Small intestine (tissue), 16 donors: Measurements from ENCODE around the gene THOC7. TPM values are rescaled to one million over a fixed set of nuclear protein-coding genes. Genes with fewer than 3 reads are reported as not detected.

Experiments
- DNase-seq, 2 donors: peaks; one replicate each; pipeline versions ENCODE4 v3.0.0 to v3.0.0-alpha.2; 2013
- FAIRE-seq: peaks from 2 replicates; lab custom pipeline; 2012; peaks lifted over from hg19 to GRCh38; lab: Jason Lieb, UNC
- H3K27ac ChIP-seq, 3 donors: one replicate each; pipeline ENCODE4 v1.5.1; 2013; ENCODE audit warnings: low read length in 2 of 3, mild to moderate bottlenecking in 2 of 3, control low read depth in 1 of 3, inconsistent platforms in 1 of 3, low read depth in 1 of 3, moderate library complexity in 1 of 3
- H3K27me3 ChIP-seq, 3 donors: one replicate each; pipeline ENCODE4 v1.6.1; 2013; ENCODE audit warnings: low read length in 3 of 3, inconsistent platforms in 1 of 3; ENCODE audit not compliant: control insufficient read depth in 3 of 3, insufficient read depth in 3 of 3
- H3K36me3 ChIP-seq, 3 donors: one replicate each; pipeline ENCODE4 v1.6.1; 2013; ENCODE audit warnings: low read length in 3 of 3, inconsistent platforms in 1 of 3, low read depth in 1 of 3, mild to moderate bottlenecking in 1 of 3, moderate library complexity in 1 of 3; ENCODE audit not compliant: control insufficient read depth in 3 of 3, insufficient read depth in 2 of 3
- H3K4me1 ChIP-seq, 3 donors: one replicate each; pipeline ENCODE4 v1.6.1; 2013; ENCODE audit warnings: low read length in 2 of 3, inconsistent platforms in 1 of 3, low read depth in 1 of 3, mild to moderate bottlenecking in 1 of 3, moderate library complexity in 1 of 3; ENCODE audit not compliant: control insufficient read depth in 3 of 3, insufficient read depth in 2 of 3
- H3K4me3 ChIP-seq, 3 donors: one replicate each; pipeline ENCODE4 v1.5.1; 2013; ENCODE audit warnings: low read length in 3 of 3, control low read depth in 1 of 3, inconsistent platforms in 1 of 3, low read depth in 1 of 3, mild to moderate bottlenecking in 1 of 3, moderate library complexity in 1 of 3
- H3K9me3 ChIP-seq, 2 donors: one replicate each; pipeline ENCODE4 v1.6.1; 2013; ENCODE audit warnings: low read depth in 1 of 2, low read length in 1 of 2; ENCODE audit not compliant: control insufficient read depth in 2 of 2, insufficient read depth in 1 of 2
- WGBS, 3 donors: extraction: QIAGEN DNeasy Blood & Tissue Kit; methylation state at CpG; one replicate each; pipeline ENCODE4 v1.1.7; 2013; 5-methylcytosine and 5-hydroxymethylcytosine counted together
- long read RNA-seq, 10 donors: transcript quantifications; one replicate each; lab custom pipeline, GENCODE V29; 2026
- polyA plus RNA-seq, 4 donors: library from polyadenylated mRNA; stranded (reverse) in 3 of 4; unstranded in 1 of 4; fragments of 200-250 nt in 3 of 4; fragments of 120-200 nt in 1 of 4; gene quantifications; one replicate each; pipeline versions ENCODE4 v1.2.1 to v1.2.3, GENCODE V29; 2013
- donor health status: healthy with polysubstance abuse.
- donor health status: control.
- donor health status: control.
- donor health status: Bipolar disorder and iron deficiency.
- donor health status: healthy.

THOC7 gene
- 100 to 1,000 TPM in 1 of 4 donors, 10 to 100 TPM in 3; 74.4 to 114 (median 85.4) TPM for polyA plus RNA-seq
- long read RNA-seq, donor 1: 0 reads
- long read RNA-seq, donor 2, transcript THOC7-201 (8 exons, 990 nt): major isoform, 17 of 23 reads
- long read RNA-seq, donor 2, partial matches to known transcripts: 5 of 23 reads
- long read RNA-seq, donor 2, other reads (novel, unspliced or antisense): 0 of 23 reads
- long read RNA-seq, donor 3, transcript THOC7-201 (8 exons, 990 nt): major isoform, 27 of 44 reads
- long read RNA-seq, donor 3, partial matches to known transcripts: 12 of 44 reads
- long read RNA-seq, donor 3, other reads (novel, unspliced or antisense): 0 of 44 reads
- long read RNA-seq, donor 4, partial matches to known transcripts: 0 of 1 reads
- long read RNA-seq, donor 4, other reads (novel, unspliced or antisense): 0 of 1 reads
- long read RNA-seq, donor 5, partial matches to known transcripts: 5 of 11 reads
- long read RNA-seq, donor 5, other reads (novel, unspliced or antisense): 0 of 11 reads
- long read RNA-seq, donor 6, transcript THOC7-201 (8 exons, 990 nt): major isoform, 14 of 46 reads
- long read RNA-seq, donor 6, partial matches to known transcripts: 28 of 46 reads
- long read RNA-seq, donor 6, other reads (novel, unspliced or antisense): 0 of 46 reads
- long read RNA-seq, donor 7: 0 reads
- long read RNA-seq, donor 8, partial matches to known transcripts: 0 of 6 reads
- long read RNA-seq, donor 8, other reads (novel, unspliced or antisense): 0 of 6 reads
- long read RNA-seq, donor 9, transcript THOC7-201 (8 exons, 990 nt): major isoform, 7 of 9 reads
- long read RNA-seq, donor 9, partial matches to known transcripts: 0 of 9 reads
- long read RNA-seq, donor 9, other reads (novel, unspliced or antisense): 0 of 9 reads
- long read RNA-seq, donor 10, transcript THOC7-201 (8 exons, 990 nt): major isoform, 26 of 56 reads
- long read RNA-seq, donor 10, partial matches to known transcripts: 24 of 56 reads
- long read RNA-seq, donor 10, other reads (novel, unspliced or antisense): 0 of 56 reads

DNA sequence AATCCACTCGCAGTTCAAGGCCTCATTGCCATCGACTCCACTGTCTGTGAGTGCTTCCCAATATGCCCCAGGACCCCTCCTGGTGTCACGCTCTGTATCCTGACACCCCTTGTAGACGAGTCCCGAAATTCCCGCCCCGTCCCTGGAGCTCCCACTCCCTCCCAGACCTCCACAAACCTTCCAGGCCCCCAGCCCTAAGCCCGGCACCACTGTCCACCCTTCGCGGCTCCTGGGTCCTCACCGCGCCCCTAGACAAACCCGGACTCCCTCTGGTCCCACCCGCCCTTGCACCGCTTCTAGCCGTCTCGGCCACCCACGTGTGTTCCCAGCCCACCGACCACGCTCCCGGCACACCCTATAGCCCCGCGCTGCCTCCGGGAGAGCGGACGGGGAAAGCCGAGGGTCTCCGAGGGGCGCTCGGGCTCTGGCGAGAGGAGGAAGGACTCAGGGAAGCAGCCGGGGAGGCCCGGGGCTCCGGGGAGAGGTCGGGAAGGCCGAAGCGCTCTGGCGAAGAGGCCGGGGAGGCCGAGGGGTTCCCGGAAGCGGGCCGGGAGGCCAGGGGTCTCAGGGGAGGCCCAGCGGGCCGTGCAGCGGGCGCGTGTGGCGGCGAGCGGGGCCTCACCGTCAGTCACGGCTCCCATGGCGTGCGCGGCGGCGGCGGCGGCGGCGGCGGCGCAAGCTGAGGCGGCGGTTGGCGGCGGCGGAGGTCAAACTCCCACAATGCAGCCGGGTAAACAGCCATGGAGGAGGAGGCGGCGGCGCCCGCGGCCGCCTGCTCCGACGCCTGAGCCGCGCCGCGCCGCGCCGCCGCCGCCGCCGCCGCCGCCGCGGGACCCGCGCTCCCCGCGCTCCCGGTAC lies at the start of gene THOC7, which contains the start of gene ATXN7:
THOC7 (minus strand) TSS at position 656 of the 858 bp plus-strand sequence; CDS start at position 641, 15 bp downstream.
ATXN7 (plus strand) TSS at position 718 of the 858 bp plus-strand sequence. CDS start 48,732 bp downstream, outside the sequence.
- no peaks in the 10 kb centered on the region for H3K9me3 ChIP-seq
- 0 to 1% (median 1%) methylated on average over 32 to 98 of the region's 98 CpGs for WGBS, 3 donors
- H3K27ac ChIP-seq: peak within 1 kb of the TSS; percentile 81 to 91 (median 87)
- FAIRE-seq (no peak), DNase-seq (peak; percentile 68 to 87)
- peak within 1 kb of the TSS; percentile 95 to 99 (median 96) for H3K4me3 ChIP-seq
- H3K36me3 ChIP-seq: peaks cover 0 to 2% (median 0%) of the 10 kb centered on the region in 3 donors
- peaks cover 3 to 13% (median 13%) of the 10 kb centered on the region in 3 donors for H3K4me1 ChIP-seq
- H3K27me3 ChIP-seq: no peaks in the 10 kb centered on the region

DNA sequence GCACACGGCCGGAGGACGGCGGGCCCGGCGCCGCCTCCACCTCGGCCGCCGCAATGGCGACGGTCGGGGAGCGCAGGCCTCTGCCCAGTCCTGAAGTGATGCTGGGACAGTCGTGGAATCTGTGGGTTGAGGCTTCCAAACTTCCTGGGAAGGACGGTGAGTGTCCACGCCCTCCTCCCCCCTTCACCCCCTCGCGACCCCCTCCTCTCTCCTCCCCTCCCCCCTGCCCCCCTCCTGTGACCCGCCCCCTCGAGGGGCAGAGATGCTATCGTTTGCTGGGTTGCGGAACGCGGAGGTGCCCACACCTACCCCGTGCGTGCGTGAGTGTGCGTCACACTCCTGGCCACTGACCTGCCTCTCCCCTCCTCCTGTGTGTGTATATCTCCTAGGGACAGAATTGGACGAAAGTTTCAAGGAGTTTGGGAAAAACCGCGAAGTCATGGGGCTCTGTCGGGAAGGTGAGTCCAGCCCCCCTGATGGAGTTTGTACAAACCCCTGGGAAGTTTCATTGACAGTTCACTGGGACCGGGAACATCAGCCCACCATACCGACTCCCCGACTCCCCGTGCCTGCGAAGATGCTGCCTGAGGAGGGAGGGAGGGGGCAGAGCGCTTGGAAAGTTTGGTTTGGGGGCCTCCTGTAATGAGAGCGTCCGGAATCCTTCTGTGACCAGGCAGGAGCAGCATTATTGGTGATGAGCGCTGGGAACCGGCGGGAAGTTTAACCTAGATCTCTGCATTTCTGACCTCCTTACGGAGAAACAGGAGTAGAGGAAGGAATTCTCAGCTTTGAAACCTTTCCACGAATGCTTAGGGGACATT lies 49.4 kb upstream of the THOC7 start:
- DNase-seq (peak; percentile 78 to 80), FAIRE-seq (no peak)
- Histone ChIP-seq H3K27me3 (no peaks in the 10 kb centered on the region), H3K4me3 (peak overlapping the region; percentile 60 to 91 (median 89)), H3K4me1 (peaks cover 2 to 7% (median 2%) of the 10 kb centered on the region in 3 donors), H3K9me3 (no peaks in the 10 kb centered on the region), H3K27ac (peak overlapping the region; percentile 67 to 99 (median 93)), H3K36me3 (peaks cover 0 to 13% (median 2%) of the 10 kb centered on the region in 3 donors)
- WGBS, 3 donors: 6 to 8% (median 8%) methylated on average over 37 to 46 of the region's 46 CpGs

- WGBS, 3 donors: 0 to 1% (median 1%) methylated on average over 68 to 115 of the region's 115 CpGs
- no peaks in the 10 kb centered on the region for H3K27me3 ChIP-seq
- H3K36me3 ChIP-seq: peaks cover 0 to 16% (median 0%) of the 10 kb centered on the region in 3 donors
- no peaks in the 10 kb centered on the region for H3K9me3 ChIP-seq
- H3K4me3 ChIP-seq: peak within 1 kb of the TSS; percentile 63 to 91 (median 89)
- FAIRE-seq (no peak), DNase-seq (peak; percentile 94 to 96)
- peak within 1 kb of the TSS; percentile 90 to 99 (median 93) for H3K27ac ChIP-seq
- peaks cover 2 to 7% (median 2%) of the 10 kb centered on the region in 3 donors for H3K4me1 ChIP-seq
Observed at GRCh38 chr3:63911873-63912767, 48.5 kb upstream of the THOC7 start, which contains the start of gene SCAANT1. Gene SCAANT1, minus strand, starts transcription at chr3:63912383.

GRCh38 chr3:63911509-63911872 lies 47.9 kb upstream of the THOC7 start:
- Histone ChIP-seq H3K27me3 (no peaks in the 10 kb centered on the region), H3K4me3 (peak overlapping the region; percentile 63 to 91 (median 89)), H3K36me3 (peaks cover 0 to 11% (median 0%) of the 10 kb centered on the region in 3 donors), H3K9me3 (no peaks in the 10 kb centered on the region), H3K4me1 (peaks cover 2 to 7% (median 2%) of the 10 kb centered on the region in 3 donors), H3K27ac (peak overlapping the region; percentile 90 to 99 (median 93))
- 0 to 1% (median 0%) methylated on average over 18 of the region's 18 CpGs for WGBS, 3 donors
- FAIRE-seq: no peak
- no peak for DNase-seq

DNA sequence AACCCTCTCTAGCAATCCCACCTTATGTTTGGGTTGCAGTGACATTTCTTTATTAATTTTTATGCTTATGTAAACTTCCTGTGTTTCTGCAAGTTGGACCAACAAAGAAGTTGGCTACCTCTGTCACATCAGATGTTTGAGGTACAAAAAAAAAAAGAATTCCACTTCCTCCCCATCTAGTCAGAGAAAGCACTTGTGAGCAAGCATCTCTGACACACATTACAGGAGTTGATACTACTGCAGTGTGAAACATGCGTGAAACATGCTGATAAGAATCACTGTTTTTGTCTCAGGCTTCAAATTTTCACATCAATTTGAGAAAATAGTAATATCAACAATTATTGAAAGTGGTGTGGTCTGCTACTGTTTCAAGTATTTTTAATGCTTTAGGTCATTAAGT lies 47.3 kb upstream of the THOC7 start:
- peak overlapping the region in 1 of 3 donors; percentile 63 for H3K4me3 ChIP-seq
- DNase-seq (peak; percentile 25 to 45), FAIRE-seq (no peak)
- WGBS, 3 donors: 7 to 31% (median 9%) methylated on average over 1 of the region's 1 CpG
- peak overlapping the region; percentile 90 to 99 (median 93) for H3K27ac ChIP-seq
- H3K9me3 ChIP-seq: no peaks in the 10 kb centered on the region
- H3K4me1 ChIP-seq: peaks cover 2 to 7% (median 2%) of the 10 kb centered on the region in 3 donors
- H3K27me3 ChIP-seq: no peaks in the 10 kb centered on the region
- H3K36me3 ChIP-seq: peaks cover 0 to 11% (median 0%) of the 10 kb centered on the region in 3 donors

DNA sequence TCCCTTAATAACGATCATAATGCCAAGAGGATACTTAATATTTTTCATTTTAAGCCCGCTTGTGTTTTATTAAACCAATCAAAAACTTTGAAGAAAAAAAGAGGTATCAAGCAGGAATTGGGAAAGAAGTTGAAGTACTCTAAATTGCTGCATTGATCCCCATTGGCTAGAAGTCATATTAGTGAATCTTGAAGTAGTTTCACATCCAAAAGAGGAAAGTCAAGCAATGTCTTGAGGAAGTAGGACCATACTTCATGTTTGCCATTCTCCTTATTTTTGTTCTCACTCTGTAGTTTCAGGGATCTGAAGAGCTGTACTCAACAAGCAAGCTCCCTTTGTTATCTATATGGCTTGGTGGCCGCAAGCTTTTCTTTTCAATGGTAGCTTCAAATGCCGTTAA lies 46.4 kb upstream of the THOC7 start:
- Histone ChIP-seq H3K27me3 (no peaks in the 10 kb centered on the region), H3K36me3 (peaks cover 0 to 11% (median 0%) of the 10 kb centered on the region in 3 donors), H3K4me1 (peaks cover 2 to 7% (median 2%) of the 10 kb centered on the region in 3 donors), H3K27ac (no peak overlapping the region), H3K9me3 (no peaks in the 10 kb centered on the region), H3K4me3 (no peak overlapping the region)
- 89 to 99% (median 93%) methylated on average over 4 of the region's 4 CpGs for WGBS, 3 donors
- DNase-seq (no peak), FAIRE-seq (no peak)
